ENCODE data around the gene ZBTB7C. TPM values are rescaled to one million over a fixed set of nuclear protein-coding genes. Genes with fewer than 3 reads are reported as not detected.
A peak's percentile ranks its signal among the peaks of the same experiment; 100 is the strongest.
"Not testable (repeated sequence)": the region's sequence is repeated elsewhere in the genome, so short reads cannot be mapped to it uniquely, and the experiment has no call there.

ZBTB7C gene
- total RNA-seq, 1 donor from 2014 or later = 0.15 TPM

DNA sequence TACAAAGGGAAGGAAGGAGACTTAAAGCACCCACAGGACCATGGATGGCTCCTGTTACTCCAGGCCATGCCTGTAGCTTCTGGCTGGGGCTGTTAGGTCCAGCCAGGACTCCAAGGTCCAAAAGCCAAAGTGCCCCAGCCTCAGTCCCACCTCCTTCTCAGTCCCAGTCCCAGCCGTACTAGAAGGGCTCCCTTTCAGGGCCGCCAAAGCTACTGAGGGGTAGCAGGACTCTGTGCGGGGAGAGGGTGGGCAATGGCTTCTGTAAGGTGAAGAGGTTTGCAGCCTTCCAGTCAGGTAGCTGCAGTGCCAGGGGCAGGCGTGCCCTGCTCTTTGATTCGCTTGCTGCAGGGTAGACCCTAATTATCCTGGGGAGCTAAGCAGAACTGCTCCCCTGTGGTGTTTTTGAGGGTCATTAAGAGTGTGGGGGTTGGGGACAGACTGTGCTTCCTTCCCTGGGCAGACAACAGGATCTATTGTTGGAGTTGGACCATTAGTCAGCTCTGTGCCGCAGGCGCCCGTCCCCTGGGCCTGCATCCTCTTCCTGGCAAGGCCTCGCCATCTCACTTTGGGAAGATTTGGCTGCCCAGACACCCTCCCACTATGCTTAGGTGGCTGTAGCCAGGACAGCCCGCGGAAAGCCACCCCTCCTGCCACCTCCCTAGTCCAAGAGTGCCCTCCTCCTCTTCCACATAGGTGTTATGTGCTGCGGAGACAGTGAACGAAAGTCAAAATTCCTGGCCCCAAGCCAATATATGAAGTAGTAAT is 118.8 kb downstream of the ZBTB7C start:
- peaks cover 11% of the 10 kb centered on the region for H3K4me1 Mint-ChIP-seq
- no peaks in the 10 kb centered on the region for H3K9me3 Mint-ChIP-seq
- Histone ChIP-seq H3K36me3 (no peaks in the 10 kb centered on the region), H3K4me1 (peaks cover 26% of the 10 kb centered on the region), H3K27ac (no peak overlapping the region), H3K79me2 (ENCODE audit: low read depth) (no peaks in the 10 kb centered on the region), H3K9ac (no peak overlapping the region), H3K27me3 (no peaks in the 10 kb centered on the region), H3K9me3 (ENCODE audit: low read depth) (no peaks in the 10 kb centered on the region), H3F3A (ENCODE audit: low read depth) (peaks cover 5% of the 10 kb centered on the region), H3K4me3 (no peak overlapping the region), H3K4me2 (peak overlapping the region; percentile 49), H4K20me1 (ENCODE audit: low read depth) (no peaks in the 10 kb centered on the region), H2AFZ (replicated peaks) (peak overlapping the region; percentile 68)
- peaks cover 5% of the 10 kb centered on the region for H3K27me3 Mint-ChIP-seq (ENCODE audit: insufficient read depth, low read depth)
- TF ChIP-seq EZH2 (IDR thresholded peaks at IDR 0.05) (no peak), EZH2phosphoT487 (IDR thresholded peaks at IDR 0.05) (no peak)
- TF ChIP-seq, protein P1, sequence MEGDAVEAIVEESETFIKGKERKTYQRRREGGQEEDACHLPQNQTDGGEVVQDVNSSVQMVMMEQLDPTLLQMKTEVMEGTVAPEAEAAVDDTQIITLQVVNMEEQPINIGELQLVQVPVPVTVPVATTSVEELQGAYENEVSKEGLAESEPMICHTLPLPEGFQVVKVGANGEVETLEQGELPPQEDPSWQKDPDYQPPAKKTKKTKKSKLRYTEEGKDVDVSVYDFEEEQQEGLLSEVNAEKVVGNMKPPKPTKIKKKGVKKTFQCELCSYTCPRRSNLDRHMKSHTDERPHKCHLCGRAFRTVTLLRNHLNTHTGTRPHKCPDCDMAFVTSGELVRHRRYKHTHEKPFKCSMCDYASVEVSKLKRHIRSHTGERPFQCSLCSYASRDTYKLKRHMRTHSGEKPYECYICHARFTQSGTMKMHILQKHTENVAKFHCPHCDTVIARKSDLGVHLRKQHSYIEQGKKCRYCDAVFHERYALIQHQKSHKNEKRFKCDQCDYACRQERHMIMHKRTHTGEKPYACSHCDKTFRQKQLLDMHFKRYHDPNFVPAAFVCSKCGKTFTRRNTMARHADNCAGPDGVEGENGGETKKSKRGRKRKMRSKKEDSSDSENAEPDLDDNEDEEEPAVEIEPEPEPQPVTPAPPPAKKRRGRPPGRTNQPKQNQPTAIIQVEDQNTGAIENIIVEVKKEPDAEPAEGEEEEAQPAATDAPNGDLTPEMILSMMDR (IDR thresholded peaks at IDR 0.05) = no peak
- peak; percentile 38 for DNase-seq (ENCODE audit: low spot score)
- no peak overlapping the region for H3K4me3 Mint-ChIP-seq
- H3K36me3 Mint-ChIP-seq = no peaks in the 10 kb centered on the region
- no peak overlapping the region for H3K27ac Mint-ChIP-seq

- H3K36me3 ChIP-seq = no peaks in the 10 kb centered on the region
- no peaks in the 10 kb centered on the region for H3K27me3 Mint-ChIP-seq (ENCODE audit: insufficient read depth, low read depth)
- peaks cover 4% of the 10 kb centered on the region for H3K9me3 Mint-ChIP-seq
- H3K4me1 Mint-ChIP-seq = no peaks in the 10 kb centered on the region
- H3K27ac ChIP-seq = no peak overlapping the region
- no peak for DNase-seq (ENCODE audit: low spot score)
- no peak overlapping the region for H3K4me2 ChIP-seq
- TF ChIP-seq EZH2phosphoT487 (IDR thresholded peaks at IDR 0.05) (no peak), EZH2 (IDR thresholded peaks at IDR 0.05) (no peak)
- TF ChIP-seq, protein P1 (IDR thresholded peaks at IDR 0.05) = no peak
- no peak overlapping the region for H3K27ac Mint-ChIP-seq
- no peak overlapping the region for H2AFZ ChIP-seq (replicated peaks)
- no peak overlapping the region for H3K9ac ChIP-seq
- no peaks in the 10 kb centered on the region for H3F3A ChIP-seq (ENCODE audit: low read depth)
- H3K4me1 ChIP-seq = no peaks in the 10 kb centered on the region
- no peaks in the 10 kb centered on the region for H3K9me3 ChIP-seq (ENCODE audit: low read depth)
- no peak overlapping the region for H3K4me3 Mint-ChIP-seq
- no peak overlapping the region for H3K4me3 ChIP-seq
- H3K27me3 ChIP-seq = no peaks in the 10 kb centered on the region
- no peaks in the 10 kb centered on the region for H3K36me3 Mint-ChIP-seq
- no peaks in the 10 kb centered on the region for H4K20me1 ChIP-seq (ENCODE audit: low read depth)
- no peaks in the 10 kb centered on the region for H3K79me2 ChIP-seq (ENCODE audit: low read depth)
These were observed 124.4 kb downstream of the ZBTB7C start for GRCh38 chr18:48284743-48285142.

- H3K4me3 ChIP-seq; H3K9ac ChIP-seq; H3K9me3 Mint-ChIP-seq; H3K36me3 Mint-ChIP-seq; H3K27ac Mint-ChIP-seq; H3K4me1 Mint-ChIP-seq; H3K4me1 ChIP-seq; H3K27ac ChIP-seq; DNase-seq (ENCODE audit: low spot score); H3K79me2 ChIP-seq (ENCODE audit: low read depth); H3F3A ChIP-seq (ENCODE audit: low read depth); H3K9me3 ChIP-seq (ENCODE audit: low read depth); H3K27me3 Mint-ChIP-seq (ENCODE audit: insufficient read depth, low read depth); H3K27me3 ChIP-seq; H2AFZ ChIP-seq (replicated peaks); H3K36me3 ChIP-seq; H3K4me3 Mint-ChIP-seq; H3K4me2 ChIP-seq; H4K20me1 ChIP-seq (ENCODE audit: low read depth): not testable (repeated sequence)
These were observed 125.2 kb downstream of the ZBTB7C start for GRCh38 chr18:48284011-48284410.

GRCh38 chr18:48281460-48281859 is 127.7 kb downstream of the ZBTB7C start:
- H4K20me1 ChIP-seq (ENCODE audit: low read depth); H3K27ac ChIP-seq; H3F3A ChIP-seq (ENCODE audit: low read depth); H3K79me2 ChIP-seq (ENCODE audit: low read depth); H3K36me3 Mint-ChIP-seq; H2AFZ ChIP-seq (replicated peaks); H3K27me3 Mint-ChIP-seq (ENCODE audit: insufficient read depth, low read depth); H3K36me3 ChIP-seq; H3K9me3 Mint-ChIP-seq; H3K9ac ChIP-seq; DNase-seq (ENCODE audit: low spot score); H3K27me3 ChIP-seq; H3K9me3 ChIP-seq (ENCODE audit: low read depth); H3K4me1 Mint-ChIP-seq; H3K4me3 Mint-ChIP-seq; H3K4me2 ChIP-seq; H3K4me1 ChIP-seq; H3K4me3 ChIP-seq; H3K27ac Mint-ChIP-seq: not testable (repeated sequence)
